A549 (cell line): ENCODE results near the gene SHANK3.

Source experiments
- CTCF ChIP-seq: fragments of >200 bp; sonication (Bioruptor Twin); formaldehyde crosslinking; IDR thresholded peaks from 3 replicates; pipeline ENCODE4 v1.5.1; 2016
- POLR2A ChIP-seq: IDR thresholded peaks from 2 replicates; pipeline ENCODE4 v1.6.1; 2012; ENCODE audit warnings: mild to moderate bottlenecking, low read length
- ZSCAN20 ChIP-seq: fragments of 250-450 bp; sonication (Bioruptor Pico); IDR thresholded peaks from 2 replicates; pipeline ENCODE4 v1.8.0; 2022; ENCODE audit warnings: mild to moderate bottlenecking, moderate library complexity

- TF ChIP-seq CTCF (no peak), ZSCAN20 (no peak), POLR2A (no peak)
Observed at GRCh38 chr22:50701428-50702154, 29.0 kb downstream of the SHANK3 start.
